GM23338 (cell line): ENCODE measurements around the gene GPR42. TPM values are rescaled to one million over a fixed set of nuclear protein-coding genes. Genes with fewer than 3 reads are reported as not detected.

ENCODE experiments used
- ATAC-seq: fragments of 200-7000 bp; cut with Tn5 transposase; 3 replicates; pipeline ENCODE4 v1.9.1; 2020
- DNase-seq: peaks from one replicate; pipeline ENCODE4 v3.0.0-alpha.2; 2015; ENCODE audit warnings: low spot score
- H2AFZ ChIP-seq: fragments of 200-600 bp; sonication (generic); 2 replicates; pipeline ENCODE4 v1.8.0; 2016; ENCODE audit warnings: antibody characterized with exemption, mild to moderate bottlenecking, moderate library complexity
- H3F3A ChIP-seq: fragments of 200-600 bp; sonication (generic); replicated peaks from 2 replicates; pipeline ENCODE4 v1.8.0; 2017; ENCODE audit warnings: antibody characterized with exemption, mixed run types, low read depth
- H3K27ac ChIP-seq: fragments of 200-600 bp; sonication (generic); 2 replicates; pipeline ENCODE4 v1.6.1; 2016; ENCODE audit warnings: low read depth
- H3K27me3 ChIP-seq: fragments of 200-600 bp; sonication (generic); 2 replicates; pipeline ENCODE4 v1.8.0; 2016; ENCODE audit warnings: mild to moderate bottlenecking, mixed run types, moderate library complexity; ENCODE audit not compliant: insufficient read depth
- H3K36me3 ChIP-seq: fragments of 200-600 bp; sonication (generic); 2 replicates; pipeline ENCODE4 v1.8.0; 2016; ENCODE audit warnings: mild to moderate bottlenecking; ENCODE audit not compliant: insufficient read depth
- H3K4me1 ChIP-seq: fragments of 200-600 bp; sonication (generic); 2 replicates; pipeline ENCODE4 v1.8.0; 2016; ENCODE audit warnings: mild to moderate bottlenecking, moderate library complexity; ENCODE audit not compliant: insufficient read depth
- H3K4me2 ChIP-seq: fragments of 200-600 bp; sonication (generic); 2 replicates; pipeline ENCODE4 v1.7.1; 2017; ENCODE audit warnings: mixed run types
- H3K4me3 ChIP-seq: fragments of 200-600 bp; sonication (generic); 2 replicates; pipeline ENCODE4 v1.6.1; 2016; ENCODE audit warnings: mixed run types
- H3K79me2 ChIP-seq: fragments of 200-600 bp; sonication (generic); replicated peaks from 2 replicates; pipeline ENCODE4 v1.8.0; 2017; ENCODE audit warnings: mild to moderate bottlenecking; ENCODE audit not compliant: insufficient read depth
- H3K9me2 ChIP-seq: fragments of 200-600 bp; sonication (generic); 2 replicates; pipeline ENCODE4 v1.8.0; 2017; ENCODE audit not compliant: insufficient read depth
- H4K20me1 ChIP-seq: fragments of 200-600 bp; sonication (generic); replicated peaks from 2 replicates; pipeline ENCODE4 v1.8.0; 2017; ENCODE audit warnings: mild to moderate bottlenecking; ENCODE audit not compliant: insufficient read depth
- H3K27ac Mint-ChIP-seq: 2 replicates; pipeline ENCODE4 v1.8.0; 2020; ENCODE audit warnings: inconsistent platforms, mild to moderate bottlenecking, moderate library complexity, mixed read lengths
- H3K27me3 Mint-ChIP-seq: 3 replicates; pipeline ENCODE4 v1.8.0; 2022; ENCODE audit warnings: low read depth, mild to moderate bottlenecking, moderate library complexity, mixed read lengths, inconsistent platforms; ENCODE audit not compliant: insufficient read depth, poor library complexity
- H3K36me3 Mint-ChIP-seq: 3 replicates; pipeline ENCODE4 v1.8.0; 2021; ENCODE audit warnings: low read depth, mild to moderate bottlenecking, inconsistent platforms, moderate library complexity, mixed read lengths
- H3K4me1 Mint-ChIP-seq: 3 replicates; pipeline ENCODE4 v1.8.0; 2020; ENCODE audit warnings: mild to moderate bottlenecking, inconsistent platforms, mixed read lengths
- H3K4me3 Mint-ChIP-seq: 3 replicates; pipeline ENCODE4 v1.8.0; 2021; ENCODE audit warnings: moderate library complexity, mild to moderate bottlenecking, inconsistent platforms, mixed read lengths
- H3K9me3 Mint-ChIP-seq: 3 replicates; pipeline ENCODE4 v1.8.0; 2020; ENCODE audit warnings: moderate library complexity, mild to moderate bottlenecking, inconsistent platforms, mixed read lengths
- CREB1 ChIP-seq: fragments of 250-450 bp; sonication (Bioruptor Pico); IDR thresholded peaks from 2 replicates; pipeline ENCODE4 v1.5.0; 2020; ENCODE audit warnings: low read depth, mild to moderate bottlenecking, moderate library complexity
- EZH2 ChIP-seq: fragments of 200-600 bp; sonication (generic); IDR thresholded peaks from one replicate; pipeline ENCODE4 v1.8.0; 2017; ENCODE audit warnings: antibody characterized with exemption, mild to moderate bottlenecking, low read depth; ENCODE audit not compliant: unreplicated experiment
- EZH2phosphoT487 ChIP-seq: fragments of 200-600 bp; sonication (generic); IDR thresholded peaks from one replicate; pipeline ENCODE4 v1.8.1; 2018; ENCODE audit warnings: antibody characterized with exemption; ENCODE audit not compliant: unreplicated experiment
- JUNB ChIP-seq: IDR thresholded peaks from one replicate; pipeline ENCODE4 v1.6.1; 2016; ENCODE audit warnings: antibody characterized with exemption; ENCODE audit not compliant: unreplicated experiment
- NANOG ChIP-seq: IDR thresholded peaks from 2 replicates; pipeline ENCODE4 v1.6.1; 2016; ENCODE audit warnings: antibody characterized with exemption, borderline replicate concordance
- STAT1 ChIP-seq: IDR thresholded peaks from one replicate; pipeline ENCODE4 v1.6.1; 2016; ENCODE audit warnings: antibody characterized with exemption; ENCODE audit not compliant: unreplicated experiment
- ZNF114 ChIP-seq: fragments of 250-450 bp; sonication (Bioruptor Pico); IDR thresholded peaks from 2 replicates; pipeline ENCODE4 v1.5.0; 2020; ENCODE audit warnings: mild to moderate bottlenecking, moderate library complexity
- ZNF331 ChIP-seq: fragments of 250-450 bp; sonication (Bioruptor Pico); IDR thresholded peaks from 2 replicates; pipeline ENCODE4 v1.5.0; 2020; ENCODE audit warnings: low read depth, mild to moderate bottlenecking, moderate library complexity
- polyA plus RNA-seq: library from polyadenylated mRNA; unstranded; fragments of >200 nt; fragmentation: Nextera tagmentation; extraction: Ambion mirVana; gene quantifications from 2 replicates; pipeline ENCODE4 v1.2.1, GENCODE V29; 2016
- total RNA-seq: library from RNA; depleted of rRNA; stranded (reverse); fragments of >200 nt; shearing (Covaris generic); gene quantifications from 2 replicates; pipeline ENCODE4 v1.2.3, GENCODE V29; 2014
- TF ChIP-seq, protein P1 (sequence below): fragments of 250-450 bp; sonication (Bioruptor Pico); IDR thresholded peaks from 2 replicates; pipeline ENCODE4 v1.5.0; 2020; ENCODE audit warnings: mild to moderate bottlenecking, moderate library complexity
- TF ChIP-seq, protein P2 (sequence below): IDR thresholded peaks from 2 replicates; pipeline ENCODE4 v1.6.1; 2016; ENCODE audit warnings: antibody characterized with exemption
- TF ChIP-seq, protein P3 (sequence below): IDR thresholded peaks from one replicate; pipeline ENCODE4 v1.6.1; 2018; ENCODE audit warnings: antibody characterized with exemption; ENCODE audit not compliant: unreplicated experiment
- TF ChIP-seq, protein P4 (sequence below), 2 experiments: fragments of 200-600 bp in 1 of 2; sonication (generic) in 1 of 2; conservative IDR thresholded peaks; 2 replicates each; pipeline versions ENCODE4 v1.5.1 to v1.6.1; 2016 to 2017; ENCODE audit warnings: antibody characterized with exemption in 2 of 2, low read depth in 2 of 2, mild to moderate bottlenecking in 2 of 2, moderate library complexity in 1 of 2

GPR42 gene
- total and polyA plus RNA-seq, 2 experiments from 2014 or later, result not detected

DNA sequence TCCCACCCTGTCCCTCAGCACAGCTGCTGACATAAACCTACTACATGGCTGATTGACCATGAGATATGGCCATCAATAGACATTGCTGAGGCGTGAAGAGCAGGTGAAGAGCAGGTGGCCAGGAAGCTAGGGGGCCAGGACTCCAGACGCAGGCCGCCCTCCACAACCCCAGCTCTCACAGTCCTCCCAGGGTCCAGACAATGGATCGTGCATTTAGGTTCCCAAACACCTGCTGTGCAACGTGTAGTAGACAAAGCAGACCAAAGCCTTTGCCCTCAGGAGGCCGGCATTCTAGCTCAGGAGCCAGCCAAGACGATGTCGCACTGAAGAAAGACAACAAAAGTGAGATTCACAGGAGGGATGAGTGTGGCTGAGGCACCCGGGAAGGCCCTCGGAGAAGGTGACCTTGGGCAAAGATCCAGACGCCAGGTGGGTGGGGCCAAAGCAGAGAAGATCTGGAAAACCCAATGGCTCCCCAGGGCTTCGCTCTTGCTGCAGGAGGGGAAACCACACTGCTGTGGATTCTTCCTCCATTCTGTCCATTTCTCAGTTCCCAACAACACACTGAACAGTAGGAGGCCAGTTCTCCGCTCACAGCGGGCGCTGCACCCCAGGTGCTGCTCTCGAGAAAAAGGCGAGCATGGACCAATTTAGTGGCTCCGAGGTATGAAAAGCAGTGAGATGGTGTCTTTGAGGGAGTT, 21.8 kb upstream of the GPR42 start:
- H3K27me3 Mint-ChIP-seq, result peaks cover 23% of the 10 kb centered on the region

More for the DNA sequence above, 21.8 kb upstream of the GPR42 start:
- no peak for TF ChIP-seq EZH2phosphoT487
- no peak for TF ChIP-seq JUNB
- TF ChIP-seq, protein P1, sequence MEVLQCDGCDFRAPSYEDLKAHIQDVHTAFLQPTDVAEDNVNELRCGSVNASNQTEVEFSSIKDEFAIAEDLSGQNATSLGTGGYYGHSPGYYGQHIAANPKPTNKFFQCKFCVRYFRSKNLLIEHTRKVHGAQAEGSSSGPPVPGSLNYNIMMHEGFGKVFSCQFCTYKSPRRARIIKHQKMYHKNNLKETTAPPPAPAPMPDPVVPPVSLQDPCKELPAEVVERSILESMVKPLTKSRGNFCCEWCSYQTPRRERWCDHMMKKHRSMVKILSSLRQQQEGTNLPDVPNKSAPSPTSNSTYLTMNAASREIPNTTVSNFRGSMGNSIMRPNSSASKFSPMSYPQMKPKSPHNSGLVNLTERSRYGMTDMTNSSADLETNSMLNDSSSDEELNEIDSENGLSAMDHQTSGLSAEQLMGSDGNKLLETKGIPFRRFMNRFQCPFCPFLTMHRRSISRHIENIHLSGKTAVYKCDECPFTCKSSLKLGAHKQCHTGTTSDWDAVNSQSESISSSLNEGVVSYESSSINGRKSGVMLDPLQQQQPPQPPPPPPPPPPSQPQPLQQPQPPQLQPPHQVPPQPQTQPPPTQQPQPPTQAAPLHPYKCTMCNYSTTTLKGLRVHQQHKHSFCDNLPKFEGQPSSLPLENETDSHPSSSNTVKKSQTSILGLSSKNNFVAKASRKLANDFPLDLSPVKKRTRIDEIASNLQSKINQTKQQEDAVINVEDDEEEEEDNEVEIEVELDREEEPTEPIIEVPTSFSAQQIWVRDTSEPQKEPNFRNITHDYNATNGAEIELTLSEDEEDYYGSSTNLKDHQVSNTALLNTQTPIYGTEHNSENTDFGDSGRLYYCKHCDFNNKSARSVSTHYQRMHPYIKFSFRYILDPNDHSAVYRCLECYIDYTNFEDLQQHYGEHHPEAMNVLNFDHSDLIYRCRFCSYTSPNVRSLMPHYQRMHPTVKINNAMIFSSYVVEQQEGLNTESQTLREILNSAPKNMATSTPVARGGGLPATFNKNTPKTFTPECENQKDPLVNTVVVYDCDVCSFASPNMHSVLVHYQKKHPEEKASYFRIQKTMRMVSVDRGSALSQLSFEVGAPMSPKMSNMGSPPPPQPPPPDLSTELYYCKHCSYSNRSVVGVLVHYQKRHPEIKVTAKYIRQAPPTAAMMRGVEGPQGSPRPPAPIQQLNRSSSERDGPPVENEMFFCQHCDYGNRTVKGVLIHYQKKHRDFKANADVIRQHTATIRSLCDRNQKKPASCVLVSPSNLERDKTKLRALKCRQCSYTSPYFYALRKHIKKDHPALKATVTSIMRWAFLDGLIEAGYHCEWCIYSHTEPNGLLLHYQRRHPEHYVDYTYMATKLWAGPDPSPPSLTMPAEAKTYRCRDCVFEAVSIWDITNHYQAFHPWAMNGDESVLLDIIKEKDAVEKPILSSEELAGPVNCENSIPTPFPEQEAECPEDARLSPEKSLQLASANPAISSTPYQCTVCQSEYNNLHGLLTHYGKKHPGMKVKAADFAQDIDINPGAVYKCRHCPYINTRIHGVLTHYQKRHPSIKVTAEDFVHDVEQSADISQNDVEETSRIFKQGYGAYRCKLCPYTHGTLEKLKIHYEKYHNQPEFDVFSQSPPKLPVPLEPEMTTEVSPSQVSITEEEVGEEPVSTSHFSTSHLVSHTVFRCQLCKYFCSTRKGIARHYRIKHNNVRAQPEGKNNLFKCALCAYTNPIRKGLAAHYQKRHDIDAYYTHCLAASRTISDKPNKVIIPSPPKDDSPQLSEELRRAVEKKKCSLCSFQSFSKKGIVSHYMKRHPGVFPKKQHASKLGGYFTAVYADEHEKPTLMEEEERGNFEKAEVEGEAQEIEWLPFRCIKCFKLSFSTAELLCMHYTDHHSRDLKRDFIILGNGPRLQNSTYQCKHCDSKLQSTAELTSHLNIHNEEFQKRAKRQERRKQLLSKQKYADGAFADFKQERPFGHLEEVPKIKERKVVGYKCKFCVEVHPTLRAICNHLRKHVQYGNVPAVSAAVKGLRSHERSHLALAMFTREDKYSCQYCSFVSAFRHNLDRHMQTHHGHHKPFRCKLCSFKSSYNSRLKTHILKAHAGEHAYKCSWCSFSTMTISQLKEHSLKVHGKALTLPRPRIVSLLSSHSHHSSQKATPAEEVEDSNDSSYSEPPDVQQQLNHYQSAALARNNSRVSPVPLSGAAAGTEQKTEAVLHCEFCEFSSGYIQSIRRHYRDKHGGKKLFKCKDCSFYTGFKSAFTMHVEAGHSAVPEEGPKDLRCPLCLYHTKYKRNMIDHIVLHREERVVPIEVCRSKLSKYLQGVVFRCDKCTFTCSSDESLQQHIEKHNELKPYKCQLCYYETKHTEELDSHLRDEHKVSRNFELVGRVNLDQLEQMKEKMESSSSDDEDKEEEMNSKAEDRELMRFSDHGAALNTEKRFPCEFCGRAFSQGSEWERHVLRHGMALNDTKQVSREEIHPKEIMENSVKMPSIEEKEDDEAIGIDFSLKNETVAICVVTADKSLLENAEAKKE (CRISPR knock-in tag), result no peak
- TF ChIP-seq, protein P2, sequence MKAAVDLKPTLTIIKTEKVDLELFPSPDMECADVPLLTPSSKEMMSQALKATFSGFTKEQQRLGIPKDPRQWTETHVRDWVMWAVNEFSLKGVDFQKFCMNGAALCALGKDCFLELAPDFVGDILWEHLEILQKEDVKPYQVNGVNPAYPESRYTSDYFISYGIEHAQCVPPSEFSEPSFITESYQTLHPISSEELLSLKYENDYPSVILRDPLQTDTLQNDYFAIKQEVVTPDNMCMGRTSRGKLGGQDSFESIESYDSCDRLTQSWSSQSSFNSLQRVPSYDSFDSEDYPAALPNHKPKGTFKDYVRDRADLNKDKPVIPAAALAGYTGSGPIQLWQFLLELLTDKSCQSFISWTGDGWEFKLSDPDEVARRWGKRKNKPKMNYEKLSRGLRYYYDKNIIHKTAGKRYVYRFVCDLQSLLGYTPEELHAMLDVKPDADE, result no peak
- TF ChIP-seq EZH2, result no peak
- TF ChIP-seq, protein P3, sequence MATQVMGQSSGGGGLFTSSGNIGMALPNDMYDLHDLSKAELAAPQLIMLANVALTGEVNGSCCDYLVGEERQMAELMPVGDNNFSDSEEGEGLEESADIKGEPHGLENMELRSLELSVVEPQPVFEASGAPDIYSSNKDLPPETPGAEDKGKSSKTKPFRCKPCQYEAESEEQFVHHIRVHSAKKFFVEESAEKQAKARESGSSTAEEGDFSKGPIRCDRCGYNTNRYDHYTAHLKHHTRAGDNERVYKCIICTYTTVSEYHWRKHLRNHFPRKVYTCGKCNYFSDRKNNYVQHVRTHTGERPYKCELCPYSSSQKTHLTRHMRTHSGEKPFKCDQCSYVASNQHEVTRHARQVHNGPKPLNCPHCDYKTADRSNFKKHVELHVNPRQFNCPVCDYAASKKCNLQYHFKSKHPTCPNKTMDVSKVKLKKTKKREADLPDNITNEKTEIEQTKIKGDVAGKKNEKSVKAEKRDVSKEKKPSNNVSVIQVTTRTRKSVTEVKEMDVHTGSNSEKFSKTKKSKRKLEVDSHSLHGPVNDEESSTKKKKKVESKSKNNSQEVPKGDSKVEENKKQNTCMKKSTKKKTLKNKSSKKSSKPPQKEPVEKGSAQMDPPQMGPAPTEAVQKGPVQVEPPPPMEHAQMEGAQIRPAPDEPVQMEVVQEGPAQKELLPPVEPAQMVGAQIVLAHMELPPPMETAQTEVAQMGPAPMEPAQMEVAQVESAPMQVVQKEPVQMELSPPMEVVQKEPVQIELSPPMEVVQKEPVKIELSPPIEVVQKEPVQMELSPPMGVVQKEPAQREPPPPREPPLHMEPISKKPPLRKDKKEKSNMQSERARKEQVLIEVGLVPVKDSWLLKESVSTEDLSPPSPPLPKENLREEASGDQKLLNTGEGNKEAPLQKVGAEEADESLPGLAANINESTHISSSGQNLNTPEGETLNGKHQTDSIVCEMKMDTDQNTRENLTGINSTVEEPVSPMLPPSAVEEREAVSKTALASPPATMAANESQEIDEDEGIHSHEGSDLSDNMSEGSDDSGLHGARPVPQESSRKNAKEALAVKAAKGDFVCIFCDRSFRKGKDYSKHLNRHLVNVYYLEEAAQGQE, result no peak
- no peak for TF ChIP-seq CREB1 (CRISPR knock-in tag)
- TF ChIP-seq ZNF114, result no peak
- TF ChIP-seq, protein P4, sequence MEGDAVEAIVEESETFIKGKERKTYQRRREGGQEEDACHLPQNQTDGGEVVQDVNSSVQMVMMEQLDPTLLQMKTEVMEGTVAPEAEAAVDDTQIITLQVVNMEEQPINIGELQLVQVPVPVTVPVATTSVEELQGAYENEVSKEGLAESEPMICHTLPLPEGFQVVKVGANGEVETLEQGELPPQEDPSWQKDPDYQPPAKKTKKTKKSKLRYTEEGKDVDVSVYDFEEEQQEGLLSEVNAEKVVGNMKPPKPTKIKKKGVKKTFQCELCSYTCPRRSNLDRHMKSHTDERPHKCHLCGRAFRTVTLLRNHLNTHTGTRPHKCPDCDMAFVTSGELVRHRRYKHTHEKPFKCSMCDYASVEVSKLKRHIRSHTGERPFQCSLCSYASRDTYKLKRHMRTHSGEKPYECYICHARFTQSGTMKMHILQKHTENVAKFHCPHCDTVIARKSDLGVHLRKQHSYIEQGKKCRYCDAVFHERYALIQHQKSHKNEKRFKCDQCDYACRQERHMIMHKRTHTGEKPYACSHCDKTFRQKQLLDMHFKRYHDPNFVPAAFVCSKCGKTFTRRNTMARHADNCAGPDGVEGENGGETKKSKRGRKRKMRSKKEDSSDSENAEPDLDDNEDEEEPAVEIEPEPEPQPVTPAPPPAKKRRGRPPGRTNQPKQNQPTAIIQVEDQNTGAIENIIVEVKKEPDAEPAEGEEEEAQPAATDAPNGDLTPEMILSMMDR (conservative IDR thresholded peaks at IDR 0.05; ENCODE audit: low read depth in 2 of 2), result no peak
- TF ChIP-seq STAT1, result no peak
- no peak for TF ChIP-seq ZNF331 (CRISPR knock-in tag)
- TF ChIP-seq NANOG, result no peak
- Histone ChIP-seq H3K4me1 (no peaks in the 10 kb centered on the region), H3K4me3 (no peak overlapping the region), H3K27ac (no peak overlapping the region), H3K79me2 (no peaks in the 10 kb centered on the region), H3K4me2 (no peak overlapping the region), H3K9me2 (no peaks in the 10 kb centered on the region), H2AFZ (no peak overlapping the region), H3K27me3 (no peaks in the 10 kb centered on the region), H3K36me3 (no peaks in the 10 kb centered on the region), H3F3A (no peaks in the 10 kb centered on the region), H4K20me1 (no peaks in the 10 kb centered on the region)
- ATAC-seq (peak; percentile 28), DNase-seq (peak; percentile 34)
- no peaks in the 10 kb centered on the region for H3K9me3 Mint-ChIP-seq
- H3K27ac Mint-ChIP-seq, result no peak overlapping the region
- peaks cover 13% of the 10 kb centered on the region; the same call in 2 of the 3 replicates for H3K4me1 Mint-ChIP-seq
- no peaks in the 10 kb centered on the region for H3K36me3 Mint-ChIP-seq
- no peak overlapping the region for H3K4me3 Mint-ChIP-seq
